ENCODE results near the gene CEP72. TPM values are rescaled to one million over a fixed set of nuclear protein-coding genes. Genes with fewer than 3 reads are reported as not detected.

Gene CEP72
- polyA plus RNA-seq, 1 of the 3 experiments (the other 2 are of a cell fraction), result 4.4 TPM

- Histone ChIP-seq H2AFZ (ENCODE audit: low read depth) (no peak overlapping the region), H3K79me2 (ENCODE audit: insufficient read depth) (peaks cover 41% of the 10 kb centered on the region), H3K27ac (ENCODE audit: low read depth in 2 of 2, low read length in 1 of 2) (no peak overlapping the region), H3F3A (replicated peaks; ENCODE audit: insufficient read depth) (no peaks in the 10 kb centered on the region), H4K20me1 (ENCODE audit: insufficient read depth) (no peaks in the 10 kb centered on the region), H3K9me2 (no peaks in the 10 kb centered on the region), H3K4me1 (ENCODE audit: control insufficient read depth in 1 of 2, insufficient read depth in 2 of 2, low read depth in 1 of 2, low read length in 1 of 2) (no peaks in the 10 kb centered on the region), H3K27me3 (ENCODE audit: insufficient read depth) (no peaks in the 10 kb centered on the region), H3K9me3 (no peaks in the 10 kb centered on the region; the same call in 1 of the 2 replicates), H3K9ac (no peak overlapping the region), H3K4me3 (ENCODE audit: low read depth in 2 of 2, low read length in 1 of 2) (no peak overlapping the region), H3K36me3 (replicated peaks in 1 of 2; ENCODE audit: control insufficient read depth in 1 of 2, insufficient read depth in 2 of 2, low read length in 1 of 2) (peaks cover 0 to 10% of the 10 kb centered on the region in 2 experiments), H3K4me2 (no peak overlapping the region)
- TF ChIP-seq CTCF (IDR thresholded peaks at IDR 0.05) (no peak), POLR2AphosphoS5 (IDR thresholded peaks at IDR 0.05; ENCODE audit: low read depth, low read length) (no peak), TCF12 (IDR thresholded peaks at IDR 0.05) (no peak), JUND (IDR thresholded peaks at IDR 0.05) (no peak)
- POLR2A ChIA-PET, result no interaction called here
- DNase-seq, result no peak
- WGBS (ENCODE audit: low lambda C conversion rate), result 96% methylated on average over 5 of the region's 5 CpGs
- CTCF ChIA-PET, result no interaction called here
These were observed 6.3 kb downstream of the CEP72 start for GRCh38 chr5:618450-618849.

- Histone ChIP-seq H3K4me3 (ENCODE audit: low read depth in 2 of 2, low read length in 1 of 2) (no peak overlapping the region), H3K36me3 (replicated peaks in 1 of 2; ENCODE audit: control insufficient read depth in 1 of 2, insufficient read depth in 2 of 2, low read length in 1 of 2) (peaks cover 0 to 12% of the 10 kb centered on the region in 2 experiments), H3K4me2 (no peak overlapping the region), H2AFZ (ENCODE audit: low read depth) (no peak overlapping the region), H3K79me2 (ENCODE audit: insufficient read depth) (peaks cover 31% of the 10 kb centered on the region), H3K9me2 (no peaks in the 10 kb centered on the region), H4K20me1 (ENCODE audit: insufficient read depth) (no peaks in the 10 kb centered on the region), H3K9ac (no peak overlapping the region), H3K9me3 (no peaks in the 10 kb centered on the region; the same call in 1 of the 2 replicates), H3K4me1 (ENCODE audit: control insufficient read depth in 1 of 2, insufficient read depth in 2 of 2, low read depth in 1 of 2, low read length in 1 of 2) (no peaks in the 10 kb centered on the region), H3F3A (replicated peaks; ENCODE audit: insufficient read depth) (no peaks in the 10 kb centered on the region), H3K27me3 (ENCODE audit: insufficient read depth) (no peaks in the 10 kb centered on the region), H3K27ac (ENCODE audit: low read depth in 2 of 2, low read length in 1 of 2) (no peak overlapping the region)
- CTCF ChIA-PET, result no interaction called here
- POLR2A ChIA-PET, result no interaction called here
- WGBS (ENCODE audit: low lambda C conversion rate), result 95% methylated on average over 9 of the region's 16 CpGs
- TF ChIP-seq SMC3 (IDR thresholded peaks at IDR 0.05; ENCODE audit: low read depth, low read length) (no peak), RXRA (IDR thresholded peaks at IDR 0.05; ENCODE audit: borderline replicate concordance, low read depth) (no peak), GATA2 (CRISPR knock-in tag; IDR thresholded peaks at IDR 0.05) (no peak), USF1 (IDR thresholded peaks at IDR 0.05; ENCODE audit: borderline replicate concordance, low read depth) (no peak), FOXJ3 (CRISPR knock-in tag; IDR thresholded peaks at IDR 0.05) (no peak), REST (IDR thresholded peaks at IDR 0.05; ENCODE audit: low read depth, low read length) (no peak)
- DNase-seq, result no peak
These were observed 7.3 kb downstream of the CEP72 start for GRCh38 chr5:619444-619843.

All from SK-N-SH (cell line).